Heart left ventricle (tissue), 16 donors: ENCODE data around the gene OXA1L. TPM values are rescaled to one million over a fixed set of nuclear protein-coding genes. Genes with fewer than 3 reads are reported as not detected.

Experiments
- ATAC-seq, 4 donors: fragments of 200-7000 bp; cut with Tn5 transposase; one replicate each; pipeline ENCODE4 v1.9.1; 2020 to 2022; ENCODE audit warnings: moderate library complexity in 4 of 4, mild to moderate bottlenecking in 3 of 4, moderate number of reproducible peaks in 1 of 4
- DNase-seq, 5 donors: peaks; one replicate each; pipeline ENCODE4 v3.0.0-alpha.2; 2020
- H3K27ac ChIP-seq, 12 donors: fragments of 200-600 bp; sonication (generic) in 4 of 12; one replicate each; pipeline versions ENCODE4 v1.5.0 to v1.8.0; 2016 to 2022; ENCODE audit warnings: mild to moderate bottlenecking in 2 of 12
- H3K27me3 ChIP-seq, 9 donors: fragments of 200-600 bp; sonication (generic) in 2 of 9; one replicate each; pipeline versions ENCODE4 v1.5.1 to v1.8.0; 2016 to 2022; ENCODE audit warnings: mild to moderate bottlenecking in 3 of 9
- H3K36me3 ChIP-seq, 9 donors: fragments of 200-600 bp; sonication (generic) in 2 of 9; one replicate each; pipeline versions ENCODE4 v1.5.0 to v1.8.0; 2018 to 2022; ENCODE audit warnings: mild to moderate bottlenecking in 2 of 9
- H3K4me1 ChIP-seq, 12 donors: fragments of 200-600 bp; sonication (generic) in 4 of 12; one replicate each; pipeline versions ENCODE4 v1.5.0 to v1.8.0; 2016 to 2022; ENCODE audit warnings: mild to moderate bottlenecking in 3 of 12
- H3K4me3 ChIP-seq, 12 donors: fragments of 200-600 bp; sonication (generic) in 4 of 12; one replicate each; pipeline versions ENCODE4 v1.5.0 to v1.8.0; 2017 to 2022; ENCODE audit warnings: mild to moderate bottlenecking in 9 of 12, moderate library complexity in 4 of 12
- H3K9me3 ChIP-seq, 12 donors: fragments of 200-600 bp; sonication (generic) in 4 of 12; one replicate each; pipeline versions ENCODE4 v1.5.0 to v1.8.0; 2016 to 2022; ENCODE audit warnings: mild to moderate bottlenecking in 1 of 12
- CTCF ChIP-seq, 12 donors: fragments of 200-600 bp; sonication (generic) in 4 of 12; IDR thresholded peaks; one replicate each; pipeline versions ENCODE4 v1.5.0 to v1.8.0; 2018 to 2022; ENCODE audit warnings: antibody characterized with exemption in 12 of 12, mild to moderate bottlenecking in 5 of 12
- POLR2A ChIP-seq, 2 donors: fragments of 450-650 bp; IDR thresholded peaks; one replicate each; pipeline ENCODE4 v1.6.1; 2017; ENCODE audit warnings: antibody characterized with exemption in 2 of 2, mild to moderate bottlenecking in 2 of 2, moderate library complexity in 2 of 2
- WGBS, 4 donors: extraction: QIAGEN DNeasy Blood & Tissue Kit in 2 of 4; methylation state at CpG; one replicate each; pipeline versions ENCODE4 v1.1.5 to v1.1.7; 2013 to 2018; 5-methylcytosine and 5-hydroxymethylcytosine counted together
- intact Hi-C, 10 donors: fragments of 100-400 bp; cut with DNase I; formaldehyde crosslinking; loops; one replicate each; pipeline versions ENCODE4 v1.11.1 to v1.14.2; 2022
- polyA plus RNA-seq, 2 donors: library from polyadenylated mRNA; stranded (reverse); fragments of 200-250 nt; gene quantifications; one replicate each; pipeline ENCODE4 v1.2.3, GENCODE V29; 2013
- total RNA-seq, 9 donors: library from RNA; depleted of rRNA in 2 of 9; stranded (reverse); fragments of >200 nt in 2 of 9; fragmentation: NEBNext Ultra II Directional in 3 of 9; extraction: Animal tissue kit (Norgen Biotek cat#: 25700) in 3 of 9; gene quantifications; one replicate each; pipeline versions ENCODE4 v1.1.0 to v1.2.4, GENCODE V29; 2016 to 2023
- donor health status: ischemic (EF 13 %, LVEDD 7.1; RV severe dilation, severe dysfunction).
- donor health status: healthy with polysubstance abuse.
- donor health status: DM: no; HTN: yes; CAD: no.
- donor health status: DM: no; HTN: no; CAD: no.
- donor health status: ischemic (EF 25% LVEDD 6.9; RV normal size, moderate dysfunction).
- donor health status: ischemic (EF 25% LVEDD 5.7; RV mildly dilated, moderate dysfunction).
- donor health status: healthy.
- donor health status: DM: yes; HTN: yes; CAD: no.
- donor health status: ischemic (EF 35%, LVEDD 5.7; RV mildly dilated, moderate dysfunction).
- donor health status: nonischemic (EF 11% LVEDD 7.7; RV severe dilation, severe dysfunction).
- donor health status: DM: yes; HTN: yes; CAD: no.
- donor health status: PGD.
- donor health status: ischemic (EF 29% LVEDD 5.4; RV normal size, mild dysfunction).
- donor health status: nonischemic (EF 23%, LVEDD 6.1; RV moderate dilation, normal function).

Gene OXA1L
- total and polyA plus RNA-seq, 11 donors = 91.5 to 205 (median 143) TPM

- Histone ChIP-seq H3K27ac (peak overlapping the region in 7 of 12 donors; percentile 11 to 70 (median 24)), H3K36me3 (no peaks in the 10 kb centered on the region), H3K9me3 (no peaks in the 10 kb centered on the region), H3K4me3 (peak overlapping the region in 11 of 12 donors; percentile 14 to 59 (median 51)), H3K27me3 (no peaks in the 10 kb centered on the region), H3K4me1 (peaks cover 0 to 58% (median 22%) of the 10 kb centered on the region in 12 donors)
- TF ChIP-seq POLR2A (IDR thresholded peaks at IDR 0.05) (no peak), CTCF (IDR thresholded peaks at IDR 0.05) (no peak)
- ATAC-seq (peak in 1 of 4 donors; percentile 3), DNase-seq (no peak)
- intact Hi-C loops = loop anchor here in 9 of 10 donors (1.0 to 10.0 kb wide), 7 partner anchors 31 to 437 kb away; no protein-coding TSS in a partner anchor
- WGBS, 4 donors = 50 to 62% (median 60%) methylated on average over 31 to 32 of the region's 32 CpGs
These were observed 55.6 kb downstream of the OXA1L start for GRCh38 chr14:22822016-22822570.

Other genes starting within 250 kb of the OXA1L start
- 100 to 1,000 TPM; 108 to 236 (median 147) TPM for gene DAD1, start 177.5 kb upstream of the OXA1L start, total RNA-seq
- 100 to 1,000 TPM; 129 to 402 TPM for gene DAD1, start 177.5 kb upstream of the OXA1L start, polyA plus RNA-seq
- 10 to 100 TPM; 16.8 to 35.5 (median 25.9) TPM for gene ABHD4, start 168.4 kb upstream of the OXA1L start, total RNA-seq
- 10 to 100 TPM; 10.4 to 18.0 TPM for gene ABHD4, start 168.4 kb upstream of the OXA1L start, polyA plus RNA-seq
- gene OR6J1, start 122.3 kb upstream of the OXA1L start, total RNA-seq = under 1 TPM in 1 of 9 donors, not detected in 8; 0.06 TPM
- not detected for gene OR6J1, start 122.3 kb upstream of the OXA1L start, polyA plus RNA-seq
- gene SLC7A7, start 48.7 kb downstream of the OXA1L start, total RNA-seq = 10 to 100 TPM in 2 of 9 donors, 1 to 10 TPM in 7; 1.8 to 28.0 (median 3.8) TPM
- 1 to 10 TPM; 1.3 to 4.0 TPM for gene SLC7A7, start 48.7 kb downstream of the OXA1L start, polyA plus RNA-seq
- gene MRPL52, start 63.2 kb downstream of the OXA1L start, total RNA-seq = 100 to 1,000 TPM in 5 of 9 donors, 10 to 100 TPM in 4; 80.4 to 185 (median 107) TPM
- gene MRPL52, start 63.2 kb downstream of the OXA1L start, polyA plus RNA-seq = 100 to 1,000 TPM in 1 of 2 donors, 10 to 100 TPM in 1; 83.4 to 177 TPM
- gene MMP14, start 69.9 kb downstream of the OXA1L start, total RNA-seq = 10 to 100 TPM; 14.0 to 90.6 (median 24.8) TPM
- gene MMP14, start 69.9 kb downstream of the OXA1L start, polyA plus RNA-seq = 10 to 100 TPM; 18.9 to 25.7 TPM
- 100 to 1,000 TPM in 3 of 9 donors, 10 to 100 TPM in 6; 47.9 to 128 (median 64.5) TPM for gene LRP10, start 105.1 kb downstream of the OXA1L start, total RNA-seq
- 10 to 100 TPM; 11.0 to 99.9 TPM for gene LRP10, start 105.1 kb downstream of the OXA1L start, polyA plus RNA-seq
- gene REM2, start 116.5 kb downstream of the OXA1L start, total RNA-seq = under 1 TPM in 1 of 9 donors, not detected in 8; 0.21 TPM
- under 1 TPM in 1 of 2 donors, not detected in 1; 0.06 TPM for gene REM2, start 116.5 kb downstream of the OXA1L start, polyA plus RNA-seq
- 10 to 100 TPM; 35.4 to 45.0 (median 41.6) TPM for gene RBM23, start 152.5 kb downstream of the OXA1L start, total RNA-seq
- 10 to 100 TPM; 14.8 to 52.7 TPM for gene RBM23, start 152.5 kb downstream of the OXA1L start, polyA plus RNA-seq
- gene PRMT5, start 162.7 kb downstream of the OXA1L start, total RNA-seq = 10 to 100 TPM; 37.2 to 60.2 (median 48.8) TPM
- gene PRMT5, start 162.7 kb downstream of the OXA1L start, polyA plus RNA-seq = 100 to 1,000 TPM in 1 of 2 donors, 10 to 100 TPM in 1; 10.4 to 101 TPM
- 10 to 100 TPM; 14.0 to 42.1 (median 19.6) TPM for gene HAUS4, start 190.4 kb downstream of the OXA1L start, total RNA-seq
- gene HAUS4, start 190.4 kb downstream of the OXA1L start, polyA plus RNA-seq = 10 to 100 TPM; 13.0 to 21.7 TPM
- 10 to 100 TPM in 5 of 9 donors, 1 to 10 TPM in 4; 5.6 to 18.0 (median 13.0) TPM for gene AJUBA, start 215.9 kb downstream of the OXA1L start, total RNA-seq
- gene AJUBA, start 215.9 kb downstream of the OXA1L start, polyA plus RNA-seq = 1 to 10 TPM; 6.4 to 9.9 TPM
- 1 to 10 TPM; 3.8 to 7.6 (median 5.5) TPM for gene C14orf93, start 243.5 kb downstream of the OXA1L start, total RNA-seq
- gene C14orf93, start 243.5 kb downstream of the OXA1L start, polyA plus RNA-seq = 1 to 10 TPM; 3.4 to 4.0 TPM